Lower leg skin (tissue), 3 donors: ENCODE data around the gene POU6F1.

Source experiments
- POLR2A ChIP-seq, 2 donors: fragments of 450-650 bp; IDR thresholded peaks; one replicate each; pipeline ENCODE4 v1.6.1; 2016 to 2017; ENCODE audit warnings: antibody characterized with exemption in 2 of 2, mild to moderate bottlenecking in 1 of 2, moderate library complexity in 1 of 2
- TF ChIP-seq, protein P1 (sequence below), 3 donors: fragments of 450-650 bp; IDR thresholded peaks; one replicate each; pipeline ENCODE4 v1.5.1; 2016; ENCODE audit warnings: antibody characterized with exemption in 3 of 3, mild to moderate bottlenecking in 3 of 3, moderate library complexity in 2 of 3

DNA sequence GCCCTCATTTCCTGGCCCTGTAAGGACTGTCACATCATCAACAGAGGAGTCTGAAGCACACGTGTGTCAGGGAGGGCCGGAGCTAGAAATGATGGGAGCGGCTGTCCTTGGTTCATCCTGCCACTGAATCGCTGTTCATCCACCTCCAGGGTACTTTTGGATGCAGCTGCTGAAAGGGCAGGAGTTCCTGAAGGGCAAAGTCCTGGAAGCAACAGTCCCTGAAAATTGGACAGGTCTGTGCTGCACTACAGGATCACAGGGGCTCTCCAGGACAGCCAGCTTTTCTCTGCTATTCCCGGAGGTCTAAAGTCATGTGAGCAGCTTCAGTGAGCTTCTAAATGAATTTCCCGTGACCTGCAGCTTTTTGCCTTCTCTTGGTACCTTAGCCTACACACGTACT is 17.7 kb downstream of the POU6F1 start:
- no peak for TF ChIP-seq POLR2A (IDR thresholded peaks at IDR 0.05)
- TF ChIP-seq, protein P1, sequence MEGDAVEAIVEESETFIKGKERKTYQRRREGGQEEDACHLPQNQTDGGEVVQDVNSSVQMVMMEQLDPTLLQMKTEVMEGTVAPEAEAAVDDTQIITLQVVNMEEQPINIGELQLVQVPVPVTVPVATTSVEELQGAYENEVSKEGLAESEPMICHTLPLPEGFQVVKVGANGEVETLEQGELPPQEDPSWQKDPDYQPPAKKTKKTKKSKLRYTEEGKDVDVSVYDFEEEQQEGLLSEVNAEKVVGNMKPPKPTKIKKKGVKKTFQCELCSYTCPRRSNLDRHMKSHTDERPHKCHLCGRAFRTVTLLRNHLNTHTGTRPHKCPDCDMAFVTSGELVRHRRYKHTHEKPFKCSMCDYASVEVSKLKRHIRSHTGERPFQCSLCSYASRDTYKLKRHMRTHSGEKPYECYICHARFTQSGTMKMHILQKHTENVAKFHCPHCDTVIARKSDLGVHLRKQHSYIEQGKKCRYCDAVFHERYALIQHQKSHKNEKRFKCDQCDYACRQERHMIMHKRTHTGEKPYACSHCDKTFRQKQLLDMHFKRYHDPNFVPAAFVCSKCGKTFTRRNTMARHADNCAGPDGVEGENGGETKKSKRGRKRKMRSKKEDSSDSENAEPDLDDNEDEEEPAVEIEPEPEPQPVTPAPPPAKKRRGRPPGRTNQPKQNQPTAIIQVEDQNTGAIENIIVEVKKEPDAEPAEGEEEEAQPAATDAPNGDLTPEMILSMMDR (IDR thresholded peaks at IDR 0.05): no peak
